Endometrium (tissue), 2 donors: ENCODE results near the gene ITGA2.
A peak's percentile ranks its signal among the peaks of the same experiment; 100 is the strongest.

Experiments used
- FAIRE-seq: peaks from 2 replicates; lab custom pipeline; 2012; peaks lifted over from hg19 to GRCh38; lab: Jason Lieb, UNC
- donor health status: control.
- donor health status: control.

Gene ITGA2

DNA sequence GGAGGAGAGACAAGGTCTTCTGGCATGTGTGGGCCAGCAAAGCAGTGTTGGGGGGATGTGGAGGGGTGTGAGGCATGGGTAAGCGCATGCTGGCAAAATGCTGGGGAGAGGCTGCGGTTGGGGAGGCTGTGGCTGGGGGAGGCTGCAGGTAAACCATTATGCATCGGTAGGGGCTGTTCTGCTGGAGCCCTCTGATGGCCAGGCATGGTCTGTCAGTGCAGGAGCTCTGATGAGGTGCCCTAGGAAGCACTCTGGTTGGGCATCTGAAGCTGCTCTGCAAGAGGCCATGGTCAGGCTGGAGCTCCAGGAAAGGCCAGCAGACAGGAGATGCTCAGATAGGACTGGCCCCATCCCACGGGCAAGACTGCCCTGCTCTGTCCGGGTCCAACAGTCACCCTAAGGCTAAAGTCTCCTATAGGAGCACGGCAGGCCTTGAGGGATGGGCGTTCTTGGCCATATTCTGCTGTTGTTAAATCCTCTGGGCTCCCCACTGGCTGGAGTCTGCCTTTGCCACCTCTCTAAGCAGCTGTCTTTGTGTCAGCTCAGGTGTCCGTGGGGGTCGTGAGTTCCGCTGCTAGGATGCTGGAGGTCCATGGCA is 28.7 kb downstream of the ITGA2 start:
- no peak for FAIRE-seq

DNA sequence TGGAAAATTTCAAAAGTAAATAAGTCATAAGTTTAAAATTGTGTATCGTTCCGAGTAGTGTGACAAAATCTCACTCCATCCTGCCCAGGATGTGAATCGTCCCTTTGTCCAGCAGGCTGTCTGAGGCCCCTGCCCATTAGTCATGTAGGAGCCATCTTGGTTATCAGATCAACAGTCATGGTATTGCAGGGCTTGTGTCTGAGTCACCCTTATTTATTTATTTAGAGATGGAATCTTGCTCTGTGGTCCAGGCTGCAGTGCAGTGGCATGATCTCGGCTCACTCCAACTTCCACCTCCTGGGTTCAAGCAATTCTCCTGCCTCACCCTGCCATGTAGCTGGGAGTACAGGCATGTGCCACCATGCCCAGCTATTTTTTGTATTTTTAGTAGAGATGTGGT is 30.2 kb downstream of the ITGA2 start:
- no peak for FAIRE-seq

DNA sequence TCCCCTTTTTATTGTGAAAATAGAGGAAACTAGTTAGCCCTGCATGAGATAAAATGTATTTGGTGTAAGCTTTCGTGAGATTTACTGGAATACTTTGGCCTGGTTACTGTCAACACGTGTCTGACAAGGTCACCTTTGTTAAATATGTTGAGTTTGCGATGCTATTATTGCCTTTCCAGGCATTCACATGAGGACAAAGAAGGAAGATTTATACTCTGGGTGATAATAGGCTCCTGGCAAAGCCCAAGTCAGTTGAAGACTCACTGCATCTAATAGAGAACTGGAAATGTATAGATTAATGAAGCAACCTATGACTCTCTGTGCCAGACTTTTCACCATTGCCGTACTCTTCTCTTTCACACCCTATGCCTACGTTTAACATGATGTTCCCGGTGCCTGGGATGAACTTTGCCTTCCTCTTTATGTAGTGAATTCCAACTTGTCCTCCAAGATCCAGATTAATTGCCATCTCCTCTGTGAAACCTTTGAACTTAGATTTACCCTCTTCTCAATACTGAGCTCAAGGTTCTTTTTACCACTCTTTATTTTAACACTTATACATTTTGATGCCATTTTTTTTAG is 33.9 kb downstream of the ITGA2 start:
- no peak for FAIRE-seq

DNA sequence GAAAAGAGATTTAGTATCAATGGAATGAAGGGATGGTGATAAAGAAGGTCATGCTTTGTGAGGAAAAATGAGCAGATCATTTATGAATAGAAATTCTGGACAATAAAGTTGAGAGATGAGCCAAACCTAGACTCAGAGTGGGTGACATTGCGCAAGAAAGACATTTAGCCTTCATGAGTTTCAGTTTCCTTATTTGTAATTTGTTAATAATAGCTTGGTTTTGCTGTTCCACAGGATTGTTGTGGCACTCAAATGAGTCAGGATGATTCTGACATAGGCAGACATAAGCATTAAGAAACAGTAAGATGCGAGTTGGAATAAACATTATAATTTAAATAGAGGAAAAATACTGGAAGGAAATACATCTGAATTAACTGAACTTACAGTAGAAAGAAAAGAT is 34.8 kb downstream of the ITGA2 start:
- FAIRE-seq: no peak

DNA sequence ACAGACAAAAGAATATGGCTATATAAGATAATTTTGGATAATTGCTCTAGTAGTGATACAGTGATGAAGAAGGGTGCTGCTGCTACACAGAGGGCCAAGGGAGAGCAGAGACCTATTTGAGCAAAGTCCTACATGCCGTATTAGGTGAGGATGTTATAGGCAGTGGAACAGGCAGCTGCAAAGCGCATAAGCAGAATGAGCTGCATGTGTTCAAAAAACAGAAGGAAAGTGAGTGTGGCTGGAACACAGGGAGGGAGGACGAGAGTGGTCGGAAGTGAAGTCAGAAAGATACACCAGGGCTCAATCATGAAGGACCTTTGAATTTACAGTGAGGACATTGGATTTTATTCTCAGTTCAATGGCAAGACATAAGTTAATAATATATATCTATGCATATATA is 35.4 kb downstream of the ITGA2 start:
- no peak for FAIRE-seq

DNA sequence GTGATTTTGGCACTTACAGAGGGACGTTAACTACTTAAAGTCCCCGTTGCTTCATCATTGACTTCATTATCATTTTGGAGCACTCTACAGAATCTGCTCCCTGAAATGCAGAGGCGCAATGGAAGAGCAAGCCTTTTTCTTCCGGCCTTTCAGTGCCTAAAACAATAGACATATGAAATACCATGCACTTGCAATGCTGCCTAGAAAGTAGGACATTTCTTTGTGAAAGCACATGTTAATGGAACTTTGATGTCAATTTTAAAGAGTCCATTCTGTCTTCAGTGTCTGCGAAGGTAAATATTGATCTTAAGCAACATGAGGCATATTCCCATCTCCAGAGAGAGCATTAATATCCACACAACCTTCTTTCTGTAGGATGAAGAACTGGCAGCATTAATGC is 36.3 kb downstream of the ITGA2 start:
- FAIRE-seq: no peak

DNA sequence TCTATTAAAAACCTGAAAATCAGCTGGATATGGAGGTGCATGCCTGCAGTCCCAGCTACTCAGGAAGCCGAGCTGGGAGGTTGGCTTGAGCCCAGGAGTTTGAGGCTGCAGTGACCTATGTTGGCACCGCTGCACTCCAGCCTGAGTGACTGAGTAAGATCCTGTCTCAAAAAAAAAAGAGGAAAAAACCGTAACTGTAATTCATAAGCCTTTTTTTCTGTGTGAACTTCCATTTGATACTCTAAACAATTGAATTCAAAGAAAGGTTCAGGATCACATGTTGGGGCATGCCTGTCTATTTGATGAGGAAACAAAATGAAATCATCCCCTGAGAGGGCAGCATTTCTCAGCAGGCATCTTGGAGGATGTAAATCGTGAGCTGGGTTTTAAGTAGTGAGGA is 38.8 kb downstream of the ITGA2 start:
- FAIRE-seq: no peak

DNA sequence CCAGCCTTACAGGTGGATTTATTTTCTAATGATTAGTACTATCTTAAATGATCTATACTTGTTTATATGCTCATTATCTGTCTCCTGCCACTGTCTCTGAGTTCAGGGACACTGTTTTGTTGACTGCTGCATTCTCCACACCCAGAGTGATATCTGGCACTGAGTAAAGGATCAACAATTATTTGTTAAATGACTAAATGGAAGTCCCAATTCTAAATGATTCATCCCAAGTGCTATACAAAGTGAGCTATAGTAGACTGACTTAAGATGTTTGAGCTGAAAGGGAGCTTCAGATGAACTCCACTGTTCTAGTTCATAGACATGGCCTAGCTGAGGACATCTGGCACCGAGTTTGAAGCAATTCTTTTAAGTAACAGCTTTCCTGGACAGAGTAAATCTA is 40.5 kb downstream of the ITGA2 start:
- no peak for FAIRE-seq

DNA sequence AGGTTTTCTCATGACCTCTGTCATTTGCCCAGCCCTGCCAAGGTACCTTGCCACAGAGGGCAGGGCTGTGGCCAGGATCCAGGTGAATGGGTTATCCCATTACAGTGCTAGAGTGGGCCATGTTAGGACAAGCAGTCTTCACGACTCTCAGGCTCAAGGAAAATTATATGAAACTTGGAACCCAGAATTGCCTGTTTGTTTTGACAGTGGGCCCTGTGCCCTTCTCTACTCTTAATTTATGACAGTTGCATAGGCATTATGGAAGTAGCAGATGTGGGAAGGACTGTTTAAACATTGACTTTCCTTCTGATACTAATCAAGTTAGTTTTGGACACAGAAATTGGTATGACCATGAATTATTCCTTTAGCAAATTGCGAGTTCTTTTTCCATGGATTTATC is 41.7 kb downstream of the ITGA2 start:
- FAIRE-seq: no peak

DNA sequence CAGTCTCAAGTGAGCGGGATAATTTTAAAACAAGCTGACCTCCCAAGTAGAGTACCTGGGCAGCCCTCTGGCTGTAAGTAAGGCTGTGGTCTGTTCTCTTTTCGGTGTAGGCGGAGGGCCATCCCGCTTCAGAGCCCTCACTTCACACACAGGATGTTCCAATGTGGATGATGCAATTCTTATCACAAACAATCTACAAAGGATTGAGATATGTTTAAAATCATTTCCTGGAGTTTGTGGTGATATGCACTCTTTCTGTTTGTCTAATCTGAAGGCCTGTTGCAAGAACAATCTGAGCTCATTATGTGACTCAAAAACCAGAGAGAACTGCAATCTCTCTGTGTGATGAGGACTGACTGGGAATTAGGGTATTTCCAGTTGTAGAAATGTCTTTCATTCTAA is 42.5 kb downstream of the ITGA2 start:
- no peak for FAIRE-seq

DNA sequence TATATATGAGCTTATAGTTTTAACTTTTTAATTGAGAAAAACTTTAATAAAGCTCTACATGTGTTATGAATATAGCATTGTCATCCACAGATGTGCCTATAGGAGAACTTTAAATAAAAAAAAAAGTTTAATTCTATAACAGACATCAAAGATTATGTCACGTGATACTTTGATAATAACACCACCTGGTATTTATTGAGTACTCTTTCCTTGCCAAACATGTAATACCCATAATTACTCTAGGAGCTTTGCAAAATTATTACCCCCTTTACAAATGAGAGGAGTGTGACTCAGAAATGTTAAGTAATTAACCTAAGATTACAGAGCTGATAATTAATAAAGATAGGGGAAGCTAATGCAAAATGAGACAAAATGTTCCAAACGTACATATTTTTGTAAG is 43.0 kb downstream of the ITGA2 start:
- no peak for FAIRE-seq

DNA sequence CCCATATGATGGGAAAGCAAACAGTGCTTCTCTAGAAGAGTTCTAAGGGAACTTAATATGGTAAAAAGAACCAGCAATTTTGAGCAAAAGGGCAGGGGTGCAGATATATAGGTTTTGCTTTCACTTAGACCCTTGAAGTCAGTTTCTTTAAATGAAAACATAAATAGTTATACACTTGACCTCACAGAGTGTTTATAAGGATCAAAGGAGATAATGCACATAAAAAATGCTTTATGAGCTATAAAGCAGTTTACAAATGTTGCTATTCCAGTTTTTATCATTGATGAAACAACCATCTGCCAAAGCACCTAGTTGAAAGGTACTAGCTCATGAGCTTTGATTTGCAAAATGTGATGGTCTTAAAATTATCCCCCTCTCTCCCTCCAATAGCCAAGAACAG is 45.7 kb downstream of the ITGA2 start:
- no peak for FAIRE-seq

DNA sequence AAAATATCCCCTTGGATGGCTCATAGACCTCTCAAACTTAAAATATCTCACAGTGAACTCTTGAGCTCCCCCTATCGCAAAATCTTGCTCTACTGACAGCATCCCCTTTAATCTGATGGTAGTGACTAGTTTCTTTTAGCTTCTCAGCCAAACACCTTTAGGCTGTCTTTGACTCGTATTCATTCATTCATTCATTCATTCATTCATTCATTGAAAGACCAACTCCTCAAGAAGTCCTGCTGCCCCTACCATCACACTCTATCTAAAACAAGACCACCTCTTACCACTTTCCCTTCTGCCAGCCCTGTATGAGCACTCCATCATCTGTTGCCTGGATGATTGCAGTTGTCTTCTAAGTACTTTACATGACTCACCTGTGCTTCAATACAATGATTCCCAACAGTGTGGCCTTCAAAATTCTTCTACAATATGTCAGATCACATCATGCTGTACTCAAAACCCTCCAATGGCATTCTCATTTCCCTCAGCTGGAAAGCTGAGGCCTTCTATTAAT is 46.8 kb downstream of the ITGA2 start:
- no peak for FAIRE-seq

DNA sequence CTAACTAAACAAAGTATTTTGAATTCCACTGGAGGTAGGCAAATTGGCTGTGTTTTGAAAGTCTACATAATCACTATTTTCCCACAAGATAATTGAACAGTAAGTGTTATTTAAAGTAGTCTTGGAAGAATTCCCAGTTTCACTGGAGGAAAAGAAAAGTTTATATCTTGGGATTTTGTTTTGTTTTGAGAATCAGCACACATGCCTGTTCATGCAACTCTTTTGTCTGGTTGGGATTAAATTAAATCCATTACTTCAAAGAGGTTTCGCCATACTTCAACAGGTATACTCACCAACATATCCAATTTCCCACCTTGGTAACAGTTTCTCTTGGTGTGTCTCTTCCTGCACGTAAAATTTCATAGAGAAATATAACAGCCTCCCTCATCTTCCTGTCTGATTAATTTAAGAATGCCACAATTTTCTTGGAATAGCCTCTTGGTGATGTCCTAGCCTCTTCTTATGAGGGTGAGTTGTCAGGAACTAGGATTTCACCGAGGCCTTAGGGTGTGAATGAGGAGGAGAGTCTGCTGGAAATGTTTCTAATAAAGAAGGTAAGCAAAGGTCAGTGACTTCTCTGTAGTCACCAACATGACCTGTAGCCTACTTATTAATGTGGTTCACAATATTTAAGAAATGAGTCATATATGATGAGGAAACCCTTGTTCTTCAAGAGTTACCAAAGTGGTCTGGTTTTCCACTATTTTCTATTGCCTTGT is 48.1 kb downstream of the ITGA2 start:
- FAIRE-seq: peak; percentile 80

DNA sequence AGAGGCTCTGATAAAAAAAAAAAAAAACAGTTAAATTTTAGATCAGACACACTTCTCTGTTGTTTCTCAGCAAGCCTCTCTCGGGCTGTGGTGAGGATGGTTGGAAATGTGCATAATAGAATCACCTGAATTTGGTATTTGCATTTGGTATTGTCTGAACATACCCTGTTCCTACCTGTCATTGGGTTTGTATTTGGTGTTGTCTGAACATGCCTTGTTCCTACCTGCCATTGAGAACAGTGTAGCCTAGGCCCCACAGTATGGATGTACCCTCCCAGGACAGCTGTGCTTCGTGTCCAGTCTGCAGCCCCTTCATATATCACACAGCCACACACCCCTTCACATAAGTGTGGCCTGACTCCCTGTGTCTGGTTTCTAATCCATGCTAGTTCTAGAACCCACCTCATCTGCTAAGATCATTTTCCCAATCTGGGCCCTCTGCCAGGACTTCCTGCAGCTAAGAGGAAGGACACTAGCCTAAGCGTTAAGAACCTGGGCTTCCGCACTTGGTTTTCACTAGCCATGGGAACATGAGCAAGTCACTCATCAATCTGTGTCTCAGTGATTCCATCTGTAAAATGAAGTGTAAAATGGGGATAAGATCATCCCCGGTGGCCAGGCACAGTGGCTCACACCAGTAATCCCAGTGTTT is 49.2 kb downstream of the ITGA2 start:
- no peak for FAIRE-seq

DNA sequence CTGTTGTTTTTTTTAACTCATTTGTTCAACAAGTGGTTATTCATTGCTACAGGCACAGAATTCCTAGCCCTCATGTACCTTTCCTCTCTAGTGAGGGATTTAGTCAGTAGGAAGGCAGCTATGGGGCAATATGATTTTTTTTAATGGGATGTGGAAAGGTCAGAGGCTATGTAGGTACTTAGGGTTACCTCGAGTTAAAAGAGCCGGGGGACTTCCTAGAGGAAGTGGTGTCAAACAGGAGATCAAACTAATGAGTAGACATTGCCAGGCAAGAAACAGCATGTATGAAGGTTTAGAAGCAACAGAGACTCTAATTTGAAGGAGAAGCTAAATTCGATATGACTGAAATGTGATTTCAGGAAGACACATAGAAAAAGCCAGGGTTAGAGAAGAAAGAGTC is 50.7 kb downstream of the ITGA2 start:
- FAIRE-seq: no peak

DNA sequence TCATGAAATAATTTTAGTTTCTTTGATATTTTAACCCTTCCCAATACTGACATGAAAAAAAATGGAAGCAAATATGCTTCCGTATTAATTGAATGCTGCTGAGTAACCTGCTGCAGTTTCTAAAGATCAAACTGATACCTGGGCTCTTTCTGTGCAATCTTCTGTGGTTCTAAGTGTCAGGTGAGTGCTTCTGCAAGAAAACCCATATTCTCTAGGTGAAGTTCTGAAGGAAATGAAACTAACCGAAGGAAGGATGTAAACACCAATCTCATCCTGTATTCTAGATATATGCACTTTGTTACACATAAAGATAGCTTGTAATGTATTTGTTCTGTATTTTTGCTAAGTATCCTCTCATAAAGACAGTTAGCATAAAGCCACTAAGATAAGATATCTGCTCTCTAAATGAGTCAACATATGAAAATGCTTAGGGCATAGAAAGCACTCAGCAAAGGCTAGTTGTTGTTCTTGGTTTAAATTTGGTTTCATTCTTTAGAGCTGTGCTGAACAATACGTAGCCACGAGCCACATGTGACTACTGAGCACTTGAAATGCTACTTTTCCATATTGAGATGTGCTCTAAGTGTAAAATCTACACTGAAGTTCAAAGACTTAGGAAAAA is 52.0 kb downstream of the ITGA2 start:
- no peak for FAIRE-seq

DNA sequence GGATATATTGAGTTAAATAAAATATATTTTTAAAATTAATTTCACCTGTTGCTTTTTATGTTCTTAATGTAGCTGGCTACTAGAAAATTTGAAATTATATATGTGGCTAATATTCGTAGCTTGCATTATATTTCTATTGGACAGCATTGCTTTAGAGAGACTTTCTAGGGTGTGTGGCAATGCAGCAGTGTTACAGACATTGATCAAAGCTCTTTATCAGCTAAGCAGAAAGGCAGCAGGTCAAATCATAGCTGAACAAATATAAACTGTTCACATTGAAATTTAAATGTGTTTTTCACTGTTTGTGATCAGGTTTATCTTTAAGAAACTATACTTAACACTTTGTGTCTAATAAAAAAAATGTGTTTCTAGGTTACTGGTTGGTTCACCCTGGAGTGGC is 52.6 kb downstream of the ITGA2 start:
- no peak for FAIRE-seq

DNA sequence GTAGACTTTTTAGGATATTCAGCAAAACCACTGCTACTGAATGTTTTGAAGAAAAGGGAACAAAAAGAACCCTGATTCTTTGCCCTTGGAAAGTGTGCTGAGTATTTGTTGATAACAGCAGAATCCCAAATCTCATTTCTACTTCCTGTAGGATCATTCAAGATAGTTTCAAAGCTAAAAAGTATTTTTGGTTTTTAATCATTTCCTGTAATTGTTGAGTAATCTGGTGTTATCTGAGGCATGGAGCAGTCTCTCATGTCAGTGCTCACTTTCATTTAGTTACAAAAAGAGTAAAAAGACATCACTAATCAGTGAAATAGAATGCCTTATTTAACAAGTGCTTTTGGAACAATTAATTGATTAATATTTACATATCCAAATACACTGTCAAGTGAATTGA is 56.1 kb downstream of the ITGA2 start:
- no peak for FAIRE-seq

DNA sequence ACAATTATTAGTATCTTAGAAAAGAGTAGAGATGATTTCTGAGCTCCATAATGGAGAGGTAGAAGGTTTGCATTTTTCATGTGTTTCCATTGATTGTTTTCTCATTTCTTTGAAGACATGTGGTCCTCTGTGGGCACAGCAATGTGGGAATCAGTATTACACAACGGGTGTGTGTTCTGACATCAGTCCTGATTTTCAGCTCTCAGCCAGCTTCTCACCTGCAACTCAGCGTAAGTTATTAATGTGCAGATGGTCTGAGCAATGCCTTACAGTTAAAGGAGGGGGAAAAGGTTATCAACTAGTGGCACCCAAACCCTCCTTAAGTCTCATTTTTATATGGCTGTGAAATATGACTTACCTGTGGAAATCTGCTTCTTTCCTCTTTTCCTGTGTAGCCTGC is 59.1 kb downstream of the ITGA2 start:
- FAIRE-seq: no peak

DNA sequence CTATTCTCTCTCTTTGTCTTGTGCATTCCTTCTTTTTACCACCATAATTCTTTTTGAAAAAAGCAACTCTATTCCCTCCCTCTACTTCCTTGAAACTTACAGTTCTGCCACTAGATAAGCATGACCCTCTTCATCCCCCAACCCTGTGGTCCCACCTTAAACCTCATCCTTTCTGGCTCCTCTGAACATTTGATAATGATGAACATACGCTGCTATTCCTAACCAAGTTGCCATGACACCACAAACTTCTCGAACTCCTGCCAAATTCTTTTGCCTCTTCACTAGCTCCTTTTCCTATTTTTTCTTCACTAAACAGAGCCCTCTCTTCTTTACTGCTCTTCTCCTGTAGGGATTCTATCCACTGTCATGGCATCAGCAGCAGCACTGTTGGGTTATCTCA is 63.3 kb downstream of the ITGA2 start:
- no peak for FAIRE-seq

DNA sequence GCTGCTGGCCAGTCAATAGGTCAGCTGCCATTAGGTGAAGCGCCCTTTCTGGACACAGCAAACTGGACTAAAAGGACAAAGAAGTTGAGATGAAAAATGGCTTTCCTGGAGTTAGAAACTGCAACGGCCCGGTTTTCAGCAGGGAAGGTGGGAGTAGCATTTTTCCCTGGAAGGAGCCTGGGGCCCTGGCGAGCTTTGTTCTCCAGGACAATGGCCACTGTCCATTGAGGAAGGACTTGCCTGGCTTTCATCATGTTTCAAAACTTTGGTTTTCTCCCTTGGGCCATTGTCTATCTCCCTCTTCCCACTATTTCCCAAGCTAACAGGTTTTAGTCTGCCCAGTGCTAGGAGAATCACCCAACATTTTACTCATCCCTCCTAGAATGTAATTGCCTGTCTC is 64.2 kb downstream of the ITGA2 start:
- no peak for FAIRE-seq

DNA sequence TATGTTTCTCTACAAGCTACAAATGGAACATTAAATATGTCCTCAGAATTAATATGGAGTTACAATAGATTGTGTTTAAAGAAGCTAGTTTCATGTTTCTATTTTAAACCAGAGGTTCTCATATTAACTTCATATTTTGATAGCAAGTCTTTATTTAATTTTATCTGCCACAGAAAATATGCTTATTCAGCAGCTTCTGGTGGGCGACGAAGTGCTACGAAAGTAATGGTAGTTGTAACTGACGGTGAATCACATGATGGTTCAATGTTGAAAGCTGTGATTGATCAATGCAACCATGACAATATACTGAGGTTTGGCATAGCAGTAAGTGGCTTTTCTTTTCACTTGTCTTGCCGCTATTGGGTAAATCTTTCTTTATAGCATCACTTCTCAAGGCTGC is 66.2 kb downstream of the ITGA2 start:
- no peak for FAIRE-seq
